ENCODE data around the gene DOCK4. TPM values are rescaled to one million over a fixed set of nuclear protein-coding genes. Genes with fewer than 3 reads are reported as not detected.

The DOCK4 gene
- total and polyA plus RNA-seq, 10 of the 15 experiments (the other 5 are each of a cell fraction or from before 2014, with no cell fraction given) = 0.03 to 0.73 (median 0.38) TPM

- Histone ChIP-seq H4K20me1 (ENCODE audit: control insufficient read depth, insufficient read depth) (no peaks in the 10 kb centered on the region), H3K79me2 (ENCODE audit: control insufficient read depth, insufficient read depth, low read length) (no peaks in the 10 kb centered on the region), H3K9me3 (replicated peaks; ENCODE audit: control insufficient read depth, insufficient read depth, low read length) (no peaks in the 10 kb centered on the region; the same call in 2 of the 3 replicates), H3K4me1 (ENCODE audit: control insufficient read depth, insufficient read depth, low read length) (no peaks in the 10 kb centered on the region), H3K27me3 (replicated peaks in 1 of 2; ENCODE audit: control insufficient read depth in 2 of 2, insufficient read depth in 2 of 2, low read length in 1 of 2) (no peaks in the 10 kb centered on the region; a peak in 2 of 4 replicates), H3K27ac (ENCODE audit: control insufficient read depth, insufficient read depth) (no peak overlapping the region), H3K36me3 (ENCODE audit: control insufficient read depth in 2 of 2, insufficient read depth in 2 of 2, low read length in 1 of 2) (no peaks in the 10 kb centered on the region), H3K4me3 (no peak overlapping the region), H3K4me2 (ENCODE audit: control insufficient read depth, insufficient read depth) (no peak overlapping the region), H3K9ac (ENCODE audit: control insufficient read depth, insufficient read depth, low read length) (no peak overlapping the region), H2AFZ (ENCODE audit: control insufficient read depth, low read depth, low read length) (no peak overlapping the region)
- RAD21 ChIA-PET (ENCODE audit: unreplicated experiment) = no interaction called here
- BruUV-seq (replicated peaks) = no TSS peak
- FAIRE-seq (no peak), ATAC-seq (no peak), DNase-seq (ENCODE audit: low read depth, low spot score) (no peak)
- intact Hi-C loops (cut with micrococcal nuclease; ENCODE audit: unreplicated experiment) (no loop called here), in situ Hi-C loops (cut with MboI) (no loop called here)
- 97% methylated on average over 5 of the region's 5 CpGs for WGBS (ENCODE audit: insufficient coverage, insufficient replicate concordance, low lambda C conversion rate, missing lambda C conversion rate)
- CTCF ChIA-PET = interaction anchor here (0.6 kb wide), 1 partner anchor 9 kb away, joined by 3 read pairs; no protein-coding TSS in a partner anchor
- SMC1A ChIA-PET (ENCODE audit: uncharacterized antibody, unreplicated experiment) = no interaction called here
- POLR2A ChIA-PET = no interaction called here
- TF ChIP-seq IRF4 (IDR thresholded peaks at IDR 0.05; ENCODE audit: low read depth, low read length) (no peak), CHD4 (IDR thresholded peaks at IDR 0.05) (no peak), CREM (IDR thresholded peaks at IDR 0.05; ENCODE audit: low read depth) (no peak), KAT2A (conservative IDR thresholded peaks at IDR 0.05; ENCODE audit: control insufficient read depth, low read depth, low read length) (no peak), MTA3 (IDR thresholded peaks at IDR 0.05; ENCODE audit: borderline replicate concordance, low read length) (no peak), CHD2 (IDR thresholded peaks at IDR 0.05; ENCODE audit: borderline replicate concordance, low read depth, low read length) (no peak), RB1 (IDR thresholded peaks at IDR 0.05; ENCODE audit: borderline replicate concordance) (no peak), KDM1A (IDR thresholded peaks at IDR 0.05; ENCODE audit: borderline replicate concordance) (no peak), RELB (IDR thresholded peaks at IDR 0.05; ENCODE audit: low read depth) (no peak), ZBTB33 (IDR thresholded peaks at IDR 0.05) (no peak)
- TF ChIP-seq, protein P1, sequence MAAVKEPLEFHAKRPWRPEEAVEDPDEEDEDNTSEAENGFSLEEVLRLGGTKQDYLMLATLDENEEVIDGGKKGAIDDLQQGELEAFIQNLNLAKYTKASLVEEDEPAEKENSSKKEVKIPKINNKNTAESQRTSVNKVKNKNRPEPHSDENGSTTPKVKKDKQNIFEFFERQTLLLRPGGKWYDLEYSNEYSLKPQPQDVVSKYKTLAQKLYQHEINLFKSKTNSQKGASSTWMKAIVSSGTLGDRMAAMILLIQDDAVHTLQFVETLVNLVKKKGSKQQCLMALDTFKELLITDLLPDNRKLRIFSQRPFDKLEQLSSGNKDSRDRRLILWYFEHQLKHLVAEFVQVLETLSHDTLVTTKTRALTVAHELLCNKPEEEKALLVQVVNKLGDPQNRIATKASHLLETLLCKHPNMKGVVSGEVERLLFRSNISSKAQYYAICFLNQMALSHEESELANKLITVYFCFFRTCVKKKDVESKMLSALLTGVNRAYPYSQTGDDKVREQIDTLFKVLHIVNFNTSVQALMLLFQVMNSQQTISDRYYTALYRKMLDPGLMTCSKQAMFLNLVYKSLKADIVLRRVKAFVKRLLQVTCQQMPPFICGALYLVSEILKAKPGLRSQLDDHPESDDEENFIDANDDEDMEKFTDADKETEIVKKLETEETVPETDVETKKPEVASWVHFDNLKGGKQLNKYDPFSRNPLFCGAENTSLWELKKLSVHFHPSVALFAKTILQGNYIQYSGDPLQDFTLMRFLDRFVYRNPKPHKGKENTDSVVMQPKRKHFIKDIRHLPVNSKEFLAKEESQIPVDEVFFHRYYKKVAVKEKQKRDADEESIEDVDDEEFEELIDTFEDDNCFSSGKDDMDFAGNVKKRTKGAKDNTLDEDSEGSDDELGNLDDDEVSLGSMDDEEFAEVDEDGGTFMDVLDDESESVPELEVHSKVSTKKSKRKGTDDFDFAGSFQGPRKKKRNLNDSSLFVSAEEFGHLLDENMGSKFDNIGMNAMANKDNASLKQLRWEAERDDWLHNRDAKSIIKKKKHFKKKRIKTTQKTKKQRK (IDR thresholded peaks at IDR 0.05; ENCODE audit: low read depth, low read length) = no peak
- TF ChIP-seq, protein P2, sequence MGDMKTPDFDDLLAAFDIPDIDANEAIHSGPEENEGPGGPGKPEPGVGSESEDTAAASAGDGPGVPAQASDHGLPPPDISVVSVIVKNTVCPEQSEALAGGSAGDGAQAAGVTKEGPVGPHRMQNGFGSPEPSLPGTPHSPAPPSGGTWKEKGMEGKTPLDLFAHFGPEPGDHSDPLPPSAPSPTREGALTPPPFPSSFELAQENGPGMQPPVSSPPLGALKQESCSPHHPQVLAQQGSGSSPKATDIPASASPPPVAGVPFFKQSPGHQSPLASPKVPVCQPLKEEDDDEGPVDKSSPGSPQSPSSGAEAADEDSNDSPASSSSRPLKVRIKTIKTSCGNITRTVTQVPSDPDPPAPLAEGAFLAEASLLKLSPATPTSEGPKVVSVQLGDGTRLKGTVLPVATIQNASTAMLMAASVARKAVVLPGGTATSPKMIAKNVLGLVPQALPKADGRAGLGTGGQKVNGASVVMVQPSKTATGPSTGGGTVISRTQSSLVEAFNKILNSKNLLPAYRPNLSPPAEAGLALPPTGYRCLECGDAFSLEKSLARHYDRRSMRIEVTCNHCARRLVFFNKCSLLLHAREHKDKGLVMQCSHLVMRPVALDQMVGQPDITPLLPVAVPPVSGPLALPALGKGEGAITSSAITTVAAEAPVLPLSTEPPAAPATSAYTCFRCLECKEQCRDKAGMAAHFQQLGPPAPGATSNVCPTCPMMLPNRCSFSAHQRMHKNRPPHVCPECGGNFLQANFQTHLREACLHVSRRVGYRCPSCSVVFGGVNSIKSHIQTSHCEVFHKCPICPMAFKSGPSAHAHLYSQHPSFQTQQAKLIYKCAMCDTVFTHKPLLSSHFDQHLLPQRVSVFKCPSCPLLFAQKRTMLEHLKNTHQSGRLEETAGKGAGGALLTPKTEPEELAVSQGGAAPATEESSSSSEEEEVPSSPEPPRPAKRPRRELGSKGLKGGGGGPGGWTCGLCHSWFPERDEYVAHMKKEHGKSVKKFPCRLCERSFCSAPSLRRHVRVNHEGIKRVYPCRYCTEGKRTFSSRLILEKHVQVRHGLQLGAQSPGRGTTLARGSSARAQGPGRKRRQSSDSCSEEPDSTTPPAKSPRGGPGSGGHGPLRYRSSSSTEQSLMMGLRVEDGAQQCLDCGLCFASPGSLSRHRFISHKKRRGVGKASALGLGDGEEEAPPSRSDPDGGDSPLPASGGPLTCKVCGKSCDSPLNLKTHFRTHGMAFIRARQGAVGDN (IDR thresholded peaks at IDR 0.05) = no peak
- TF ChIP-seq, protein P3, sequence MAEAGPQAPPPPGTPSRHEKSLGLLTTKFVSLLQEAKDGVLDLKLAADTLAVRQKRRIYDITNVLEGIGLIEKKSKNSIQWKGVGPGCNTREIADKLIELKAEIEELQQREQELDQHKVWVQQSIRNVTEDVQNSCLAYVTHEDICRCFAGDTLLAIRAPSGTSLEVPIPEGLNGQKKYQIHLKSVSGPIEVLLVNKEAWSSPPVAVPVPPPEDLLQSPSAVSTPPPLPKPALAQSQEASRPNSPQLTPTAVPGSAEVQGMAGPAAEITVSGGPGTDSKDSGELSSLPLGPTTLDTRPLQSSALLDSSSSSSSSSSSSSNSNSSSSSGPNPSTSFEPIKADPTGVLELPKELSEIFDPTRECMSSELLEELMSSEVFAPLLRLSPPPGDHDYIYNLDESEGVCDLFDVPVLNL (IDR thresholded peaks at IDR 0.05; ENCODE audit: low read depth, low read length) = no peak
These were observed 16.5 kb downstream of the DOCK4 start for GRCh38 chr7:112189691-112190090.
